HCT116 (cell line): Measurements from ENCODE around the gene MAP4K2. TPM values are rescaled to one million over a fixed set of nuclear protein-coding genes. Genes with fewer than 3 reads are reported as not detected.

Experiments used
- ATAC-seq: fragments of 200-7000 bp; cut with Tn5 transposase; 2 replicates; pipeline ENCODE4 v1.9.1; 2020; ENCODE audit warnings: mild to moderate bottlenecking, moderate library complexity
- BruUV-seq: library from RNA; stranded (reverse); fragments of 400-500 nt; replicated peaks from 2 replicates; lab custom pipeline; 2021; lab: Mats Ljungman, UMichigan
- CTCF ChIA-PET: fragments of 300-600 bp; sonication (Branson Sonifier 250); formaldehyde crosslinking; loops from one replicate; lab custom pipeline; 2021; ENCODE audit warnings: antibody characterized with exemption; lab: Charles Lee
- POLR2A ChIA-PET: fragments of 300-600, 350-600 bp; sonication (Branson Sonifier 250); formaldehyde crosslinking; loops from one replicate; lab custom pipeline; 2021; ENCODE audit warnings: antibody characterized with exemption; lab: Charles Lee
- RAD21 ChIA-PET, 2 experiments: fragments of 300-600 bp; sonication (Branson Sonifier 250); formaldehyde crosslinking; loops; one replicate each; lab custom pipeline; 2023; ENCODE audit warnings: low total read pairs in 2 of 2; ENCODE audit not compliant: uncharacterized antibody in 2 of 2, unreplicated experiment in 2 of 2, low non-redundant PET in 1 of 2; lab: Charles Lee
- DNase-seq: peaks from one replicate; pipeline ENCODE4 v3.0.0-alpha.2; 2010; ENCODE audit warnings: low read depth, low spot score
- H2AFZ ChIP-seq: fragments of 200-600 bp; shearing (Covaris generic), sonication (generic); 2 replicates; pipeline ENCODE4 v1.6.1; 2017; ENCODE audit warnings: low read depth, mixed run types, mixed read lengths, antibody characterized with exemption, low read length; ENCODE audit not compliant: poor library complexity, severe bottlenecking
- H3K27ac ChIP-seq: 2 replicates; pipeline ENCODE4 v1.5.1; 2012; ENCODE audit warnings: low read depth, low read length
- H3K27me3 ChIP-seq: fragments of 200-600 bp; sonication (generic); 2 replicates; pipeline ENCODE4 v1.6.1; 2016; ENCODE audit warnings: mixed run types, low read length, mixed read lengths; ENCODE audit not compliant: insufficient read depth
- H3K36me3 ChIP-seq, 2 experiments: fragments of 200-500 bp in 1 of 2; fragments of 200-600 bp in 1 of 2; sonication (Bioruptor generic) in 1 of 2; sonication (generic) in 1 of 2; 2 replicates each; pipeline versions ENCODE4 v1.5.1 to v1.6.1; 2014 to 2016; ENCODE audit warnings: low read length in 2 of 2, inconsistent platforms in 1 of 2, mixed read lengths in 1 of 2, mixed run types in 1 of 2; ENCODE audit not compliant: insufficient read depth in 2 of 2, control insufficient read depth in 1 of 2
- H3K4me1 ChIP-seq, 2 experiments: fragments of 200-600 bp in 1 of 2; sonication (generic) in 1 of 2; 2 replicates each; pipeline versions ENCODE4 v1.5.1 to v1.6.1; 2012 to 2017; ENCODE audit warnings: low read length in 2 of 2, inconsistent platforms in 1 of 2, mild to moderate bottlenecking in 1 of 2, mixed read lengths in 1 of 2, mixed run types in 1 of 2, moderate library complexity in 1 of 2; ENCODE audit not compliant: insufficient read depth in 2 of 2, control insufficient read depth in 1 of 2
- H3K4me2 ChIP-seq: fragments of 200-600 bp; sonication (generic); 2 replicates; pipeline ENCODE4 v1.6.1; 2017; ENCODE audit warnings: mixed run types, low read length, mixed read lengths
- H3K4me3 ChIP-seq, 2 experiments: fragments of 200-600 bp in 1 of 2; sonication (generic) in 1 of 2; replicated peaks in 1 of 2; 2 replicates each; pipeline ENCODE4 v1.5.1; 2011 to 2016; ENCODE audit warnings: low read length in 2 of 2, control low read depth in 1 of 2, low read depth in 1 of 2, mild to moderate bottlenecking in 1 of 2, mixed read lengths in 1 of 2, mixed run types in 1 of 2
- H3K79me2 ChIP-seq: fragments of 200-600 bp; sonication (generic); 2 replicates; pipeline ENCODE4 v1.6.1; 2017; ENCODE audit warnings: mild to moderate bottlenecking, mixed run types, low read length, moderate library complexity, mixed read lengths; ENCODE audit not compliant: insufficient read depth
- H3K9ac ChIP-seq: fragments of 200-600 bp; sonication (generic); 2 replicates; pipeline ENCODE4 v1.6.1; 2016; ENCODE audit warnings: low read length, mixed read lengths
- H3K9me2 ChIP-seq: fragments of 200-600 bp; sonication (generic), shearing (Covaris generic); 2 replicates; pipeline ENCODE4 v1.6.1; 2017; ENCODE audit warnings: mixed run types, mild to moderate bottlenecking, moderate library complexity; ENCODE audit not compliant: insufficient read depth
- H3K9me3 ChIP-seq, 2 experiments: fragments of 200-500 bp in 1 of 2; fragments of 200-600 bp in 1 of 2; sonication (Bioruptor generic) in 1 of 2; sonication (generic) in 1 of 2; 2 replicates each; pipeline ENCODE4 v1.6.1; 2014 to 2017; ENCODE audit warnings: low read length in 2 of 2, mixed read lengths in 2 of 2, inconsistent platforms in 1 of 2, low read depth in 1 of 2, mild to moderate bottlenecking in 1 of 2, mixed run types in 1 of 2, moderate library complexity in 1 of 2; ENCODE audit not compliant: control insufficient read depth in 1 of 2, insufficient read depth in 1 of 2
- H4K20me1 ChIP-seq: fragments of 200-600 bp; sonication (generic), shearing (Covaris generic); 2 replicates; pipeline ENCODE4 v1.6.1; 2017; ENCODE audit warnings: mixed run types, mild to moderate bottlenecking, moderate library complexity; ENCODE audit not compliant: insufficient read depth
- CBX3 ChIP-seq: IDR thresholded peaks from 2 replicates; pipeline ENCODE4 v1.6.1; 2012; ENCODE audit warnings: low read depth
- CEBPB ChIP-seq: IDR thresholded peaks from 2 replicates; pipeline ENCODE4 v1.6.1; 2012; ENCODE audit warnings: low read depth
- CTCF ChIP-seq, 3 experiments: fragments of 200-600 bp in 1 of 3; sonication (generic) in 1 of 3; IDR thresholded peaks in 2 of 3; conservative IDR thresholded peaks in 1 of 3; 2 replicates each; pipeline ENCODE4 v1.5.1; 2012 to 2017; ENCODE audit warnings: low read depth in 2 of 3, low read length in 2 of 3, antibody characterized with exemption in 1 of 3, borderline replicate concordance in 1 of 3, control low read depth in 1 of 3, mild to moderate bottlenecking in 1 of 3, mixed read lengths in 1 of 3, mixed run types in 1 of 3, moderate library complexity in 1 of 3; ENCODE audit not compliant: insufficient read depth in 1 of 3
- EGR1 ChIP-seq: IDR thresholded peaks from 2 replicates; pipeline ENCODE4 v1.6.1; 2012; ENCODE audit warnings: low read depth
- EZH2phosphoT487 ChIP-seq: fragments of 200-600 bp; IDR thresholded peaks from 2 replicates; pipeline ENCODE4 v1.6.1; 2018; ENCODE audit warnings: antibody characterized with exemption, borderline replicate concordance
- POLR2A ChIP-seq: IDR thresholded peaks from 2 replicates; pipeline ENCODE4 v1.7.0; 2011; ENCODE audit warnings: borderline replicate concordance; ENCODE audit not compliant: insufficient read depth, insufficient read length; ENCODE audit errors: extremely low read depth
- RAD21 ChIP-seq: IDR thresholded peaks from 2 replicates; pipeline ENCODE4 v1.6.1; 2012; ENCODE audit warnings: low read depth, mild to moderate bottlenecking
- SP1 ChIP-seq: IDR thresholded peaks from 2 replicates; pipeline ENCODE4 v1.6.1; 2012; ENCODE audit warnings: low read depth
- intact Hi-C: fragments of 100-400 bp; cut with micrococcal nuclease; formaldehyde crosslinking; loops from 2 replicates; pipeline ENCODE4 v1.10.0; 2022
- total RNA-seq: library from RNA; stranded (reverse); gene quantifications from one replicate; pipeline ENCODE4 v1.2.1, GENCODE V29; 2021; ENCODE audit not compliant: unreplicated experiment
- TF ChIP-seq, protein P1 (sequence below): IDR thresholded peaks from 2 replicates; pipeline ENCODE4 v1.6.1; 2012; ENCODE audit warnings: low read depth

The MAP4K2 gene
- total RNA-seq, 1 experiment from 2014 or later = 44.2 TPM

DNA sequence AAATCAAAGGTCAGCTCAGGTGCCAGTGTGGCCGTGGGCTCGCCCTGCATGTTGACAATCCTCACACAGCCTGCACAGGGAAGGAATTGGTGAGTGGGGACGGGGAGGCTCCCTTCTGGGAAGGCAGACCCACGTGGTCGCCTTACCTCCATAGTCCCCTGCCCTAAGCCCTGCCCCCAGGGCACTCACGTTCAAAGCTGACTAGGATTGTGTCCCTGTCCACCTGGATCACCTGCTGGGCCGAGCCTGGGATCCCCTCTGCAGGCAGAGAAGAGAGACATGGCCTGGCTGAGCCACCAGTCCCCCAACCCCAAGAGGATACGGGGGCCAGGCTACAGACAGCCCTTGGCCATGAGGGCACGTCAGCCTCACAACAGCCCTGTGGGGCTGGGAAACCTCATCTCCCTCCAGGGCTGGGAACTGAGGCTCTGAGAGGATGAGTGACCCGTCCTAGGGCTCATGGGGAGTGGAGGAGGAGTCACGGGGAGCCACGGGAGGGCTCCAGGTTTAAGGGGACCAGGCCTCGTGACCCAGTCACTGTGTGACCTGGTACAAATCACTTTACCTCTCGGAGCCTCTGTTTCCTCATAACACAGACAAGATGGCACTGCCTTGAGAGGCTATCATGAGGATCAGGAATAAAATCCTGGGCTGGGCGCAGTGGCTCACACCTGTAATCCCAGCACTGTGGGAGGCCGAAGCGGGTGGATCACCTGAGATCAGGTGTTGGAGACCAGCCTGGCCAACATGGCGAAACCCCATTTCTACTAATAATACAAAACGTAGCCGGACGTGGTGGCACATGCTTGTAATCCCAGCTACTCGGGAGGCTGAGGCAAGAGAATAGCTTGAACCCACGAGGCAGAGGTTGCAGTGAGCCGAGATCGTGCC is 12.6 kb downstream of the MAP4K2 start (continued):
- no peak for TF ChIP-seq CTCF (IDR thresholded peaks at IDR 0.05 in 2 of 3, conservative IDR thresholded peaks at IDR 0.05 in 1 of 3; ENCODE audit: borderline replicate concordance in 1 of 3, insufficient read depth in 1 of 3, low read depth in 2 of 3, low read length in 2 of 3)

- intact Hi-C loops = loop anchor here (5.0 kb wide), 3 partner anchors 53 to 328 kb away; partner anchors contain the start of genes CDC42BPG and ZNHIT2
Measured at GRCh38 chr11:64789331-64790204, 13.4 kb downstream of the MAP4K2 start.

More at GRCh38 chr11:64789331-64790204, 13.4 kb downstream of the MAP4K2 start:
- no TSS peak for BruUV-seq
- no peak overlapping the region for H2AFZ ChIP-seq
- ATAC-seq = no peak
- H4K20me1 ChIP-seq = no peaks in the 10 kb centered on the region
- TF ChIP-seq CBX3 = no peak
- TF ChIP-seq, protein P1, sequence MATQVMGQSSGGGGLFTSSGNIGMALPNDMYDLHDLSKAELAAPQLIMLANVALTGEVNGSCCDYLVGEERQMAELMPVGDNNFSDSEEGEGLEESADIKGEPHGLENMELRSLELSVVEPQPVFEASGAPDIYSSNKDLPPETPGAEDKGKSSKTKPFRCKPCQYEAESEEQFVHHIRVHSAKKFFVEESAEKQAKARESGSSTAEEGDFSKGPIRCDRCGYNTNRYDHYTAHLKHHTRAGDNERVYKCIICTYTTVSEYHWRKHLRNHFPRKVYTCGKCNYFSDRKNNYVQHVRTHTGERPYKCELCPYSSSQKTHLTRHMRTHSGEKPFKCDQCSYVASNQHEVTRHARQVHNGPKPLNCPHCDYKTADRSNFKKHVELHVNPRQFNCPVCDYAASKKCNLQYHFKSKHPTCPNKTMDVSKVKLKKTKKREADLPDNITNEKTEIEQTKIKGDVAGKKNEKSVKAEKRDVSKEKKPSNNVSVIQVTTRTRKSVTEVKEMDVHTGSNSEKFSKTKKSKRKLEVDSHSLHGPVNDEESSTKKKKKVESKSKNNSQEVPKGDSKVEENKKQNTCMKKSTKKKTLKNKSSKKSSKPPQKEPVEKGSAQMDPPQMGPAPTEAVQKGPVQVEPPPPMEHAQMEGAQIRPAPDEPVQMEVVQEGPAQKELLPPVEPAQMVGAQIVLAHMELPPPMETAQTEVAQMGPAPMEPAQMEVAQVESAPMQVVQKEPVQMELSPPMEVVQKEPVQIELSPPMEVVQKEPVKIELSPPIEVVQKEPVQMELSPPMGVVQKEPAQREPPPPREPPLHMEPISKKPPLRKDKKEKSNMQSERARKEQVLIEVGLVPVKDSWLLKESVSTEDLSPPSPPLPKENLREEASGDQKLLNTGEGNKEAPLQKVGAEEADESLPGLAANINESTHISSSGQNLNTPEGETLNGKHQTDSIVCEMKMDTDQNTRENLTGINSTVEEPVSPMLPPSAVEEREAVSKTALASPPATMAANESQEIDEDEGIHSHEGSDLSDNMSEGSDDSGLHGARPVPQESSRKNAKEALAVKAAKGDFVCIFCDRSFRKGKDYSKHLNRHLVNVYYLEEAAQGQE = no peak
- TF ChIP-seq POLR2A = no peak
- TF ChIP-seq EZH2phosphoT487 = no peak
- no peak for TF ChIP-seq EGR1
- no peak for TF ChIP-seq CEBPB
- no peak for TF ChIP-seq RAD21
- TF ChIP-seq SP1 = no peak
- no peaks in the 10 kb centered on the region for H3K9me2 ChIP-seq
- no peak overlapping the region for H3K4me2 ChIP-seq
- DNase-seq = no peak
- no peaks in the 10 kb centered on the region for H3K9me3 ChIP-seq
- ChIA-PET CTCF (no interaction called here), POLR2A (interaction anchor here (0.8 to 2.0 kb wide), 2 partner anchors 11 to 13 kb away, joined by 6 to 9 read pairs; partner anchors contain the start of gene SF1), RAD21 (no interaction called here)
- H3K79me2 ChIP-seq = no peaks in the 10 kb centered on the region
- peaks cover 2 to 4% of the 10 kb centered on the region in 2 experiments; a peak in 2 of 4 replicates for H3K4me1 ChIP-seq
- no peak overlapping the region for H3K9ac ChIP-seq
- no peaks in the 10 kb centered on the region for H3K27me3 ChIP-seq
- no peak overlapping the region for H3K27ac ChIP-seq
- H3K36me3 ChIP-seq = no peaks in the 10 kb centered on the region; a peak in 1 of 4 replicates
- H3K4me3 ChIP-seq = no peak overlapping the region
